ENCODE results near the gene SMARCA1. TPM values are rescaled to one million over a fixed set of nuclear protein-coding genes. Genes with fewer than 3 reads are reported as not detected.

Gene SMARCA1
- total and polyA plus RNA-seq, 2 of the 4 experiments (the other 2 are of a cell fraction) = 31.0 to 32.8 TPM

- Histone ChIP-seq H3K18ac (ENCODE audit: low read depth, low read length) (no peak overlapping the region), H3K27me3 (ENCODE audit: control insufficient read depth, insufficient read depth, low read length) (no peaks in the 10 kb centered on the region), H2BK15ac (ENCODE audit: low read depth, low read length) (no peak overlapping the region), H4K20me1 (ENCODE audit: insufficient read depth, low read length) (no peaks in the 10 kb centered on the region), H3K14ac (replicated peaks; ENCODE audit: low read depth, low read length) (no peak overlapping the region), H3K4me1 (ENCODE audit: control insufficient read depth, insufficient read depth, low read length) (no peaks in the 10 kb centered on the region), H3K23ac (ENCODE audit: low read depth, low read length) (no peak overlapping the region), H2AK9ac (replicated peaks; ENCODE audit: low read depth, low read length, poor library complexity) (no peak overlapping the region), H2BK5ac (ENCODE audit: low read depth, low read length, poor library complexity, severe bottlenecking) (no peak overlapping the region), H4K8ac (ENCODE audit: low read depth in 2 of 2, low read length in 2 of 2) (no peak overlapping the region), H3K4me2 (ENCODE audit: low read depth, low read length) (no peak overlapping the region), H3K36me3 (ENCODE audit: control insufficient read depth, insufficient read depth, low read length) (peaks cover 20% of the 10 kb centered on the region), H3K9me1 (ENCODE audit: insufficient read depth, low read length) (no peaks in the 10 kb centered on the region), H2BK20ac (ENCODE audit: low read depth, low read length) (no peak overlapping the region), H3K9ac (ENCODE audit: low read depth, low read length) (no peak overlapping the region), H2AFZ (replicated peaks; ENCODE audit: low read length, poor library complexity) (no peak overlapping the region), H3K79me1 (ENCODE audit: low read depth in 1 of 2, low read length in 2 of 2) (peaks cover 0 to 5% of the 10 kb centered on the region in 2 experiments; a peak in 1 of 4 replicates), H2BK120ac (ENCODE audit: low read depth, low read length) (no peak overlapping the region), H3K4me3 (ENCODE audit: insufficient read depth, low read depth, low read length) (no peak overlapping the region), H3K27ac (ENCODE audit: insufficient read depth, low read length) (no peak overlapping the region), H4K91ac (ENCODE audit: insufficient read depth, low read depth, low read length) (no peak overlapping the region), H3K9me3 (ENCODE audit: control insufficient read depth, insufficient read depth, low read length) (no peaks in the 10 kb centered on the region), H4K5ac (ENCODE audit: low read depth, low read length) (no peak overlapping the region), H2AK5ac (ENCODE audit: low read depth, low read length) (no peak overlapping the region), H3K56ac (ENCODE audit: extremely low read depth, insufficient read depth, low read length) (no peak overlapping the region), H3K4ac (ENCODE audit: low read depth, low read length) (no peak overlapping the region)
- TF ChIP-seq RFX5 (IDR thresholded peaks at IDR 0.05; ENCODE audit: low read depth, low read length) (no peak), RCOR1 (IDR thresholded peaks at IDR 0.05; ENCODE audit: insufficient replicate concordance, low read length) (no peak), POLR2A (IDR thresholded peaks at IDR 0.05; ENCODE audit: low read depth, low read length) (no peak), SMC3 (IDR thresholded peaks at IDR 0.05; ENCODE audit: low read depth, low read length) (no peak), CEBPB (IDR thresholded peaks at IDR 0.05; ENCODE audit: low read depth, low read length) (no peak), NFE2L2 (IDR thresholded peaks at IDR 0.05; ENCODE audit: low read depth, low read length) (no peak), RAD21 (IDR thresholded peaks at IDR 0.05; ENCODE audit: low read length) (no peak), CHD1 (IDR thresholded peaks at IDR 0.05; ENCODE audit: low read depth, low read length) (no peak), MAFK (IDR thresholded peaks at IDR 0.05; ENCODE audit: low read depth, low read length) (no peak), FOS (IDR thresholded peaks at IDR 0.05; ENCODE audit: low read depth, low read length) (no peak)
- TF ChIP-seq, protein P1, sequence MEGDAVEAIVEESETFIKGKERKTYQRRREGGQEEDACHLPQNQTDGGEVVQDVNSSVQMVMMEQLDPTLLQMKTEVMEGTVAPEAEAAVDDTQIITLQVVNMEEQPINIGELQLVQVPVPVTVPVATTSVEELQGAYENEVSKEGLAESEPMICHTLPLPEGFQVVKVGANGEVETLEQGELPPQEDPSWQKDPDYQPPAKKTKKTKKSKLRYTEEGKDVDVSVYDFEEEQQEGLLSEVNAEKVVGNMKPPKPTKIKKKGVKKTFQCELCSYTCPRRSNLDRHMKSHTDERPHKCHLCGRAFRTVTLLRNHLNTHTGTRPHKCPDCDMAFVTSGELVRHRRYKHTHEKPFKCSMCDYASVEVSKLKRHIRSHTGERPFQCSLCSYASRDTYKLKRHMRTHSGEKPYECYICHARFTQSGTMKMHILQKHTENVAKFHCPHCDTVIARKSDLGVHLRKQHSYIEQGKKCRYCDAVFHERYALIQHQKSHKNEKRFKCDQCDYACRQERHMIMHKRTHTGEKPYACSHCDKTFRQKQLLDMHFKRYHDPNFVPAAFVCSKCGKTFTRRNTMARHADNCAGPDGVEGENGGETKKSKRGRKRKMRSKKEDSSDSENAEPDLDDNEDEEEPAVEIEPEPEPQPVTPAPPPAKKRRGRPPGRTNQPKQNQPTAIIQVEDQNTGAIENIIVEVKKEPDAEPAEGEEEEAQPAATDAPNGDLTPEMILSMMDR (conservative IDR thresholded peaks at IDR 0.05; ENCODE audit: low read depth, low read length) = no peak
- TF ChIP-seq, protein P2, sequence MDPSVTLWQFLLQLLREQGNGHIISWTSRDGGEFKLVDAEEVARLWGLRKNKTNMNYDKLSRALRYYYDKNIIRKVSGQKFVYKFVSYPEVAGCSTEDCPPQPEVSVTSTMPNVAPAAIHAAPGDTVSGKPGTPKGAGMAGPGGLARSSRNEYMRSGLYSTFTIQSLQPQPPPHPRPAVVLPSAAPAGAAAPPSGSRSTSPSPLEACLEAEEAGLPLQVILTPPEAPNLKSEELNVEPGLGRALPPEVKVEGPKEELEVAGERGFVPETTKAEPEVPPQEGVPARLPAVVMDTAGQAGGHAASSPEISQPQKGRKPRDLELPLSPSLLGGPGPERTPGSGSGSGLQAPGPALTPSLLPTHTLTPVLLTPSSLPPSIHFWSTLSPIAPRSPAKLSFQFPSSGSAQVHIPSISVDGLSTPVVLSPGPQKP (IDR thresholded peaks at IDR 0.05; ENCODE audit: borderline replicate concordance, low read depth, low read length) = no peak
- in situ Hi-C loops (cut with MboI; ENCODE audit: low sequenced_read_pairs) = no loop called here
- no CpG with 5 or more reads among the region's 2 CpGs for WGBS, 2 experiments (ENCODE audit: extremely low coverage in 2 of 2, insufficient read length in 1 of 2)
- no TSS peak for BruUV-seq (replicated peaks)
- ChIA-PET POLR2A (ENCODE audit: unreplicated experiment) (no interaction called here), CTCF (no interaction called here)
- intact Hi-C loops (cut with micrococcal nuclease) = no loop called here
- dilution Hi-C loops (cut with HindIII; ENCODE audit: low sequenced_read_pairs, unreplicated experiment) = no loop called here
- ATAC-seq (ENCODE audit: low read depth) (no peak), DNase-seq (no peak)
These were observed 10.9 kb downstream of the SMARCA1 start for GRCh38 chrX:129512409-129512808.

All from IMR-90 (cell line).